ENCODE measurements around the gene SDC1.

- TF ChIP-seq CTCF (IDR thresholded peaks at IDR 0.05) (no peak), POLR2A (IDR thresholded peaks at IDR 0.05) (no peak)
Measured at GRCh38 chr2:20191714-20192569, 33.0 kb downstream of the SDC1 start.

All from right lobe of liver (tissue), 4 donors.